ENCODE data around the gene MCM5. TPM values are rescaled to one million over a fixed set of nuclear protein-coding genes. Genes with fewer than 3 reads are reported as not detected.

The MCM5 gene
- total RNA-seq, 1 donor from 2014 or later = 25.7 TPM

DNA sequence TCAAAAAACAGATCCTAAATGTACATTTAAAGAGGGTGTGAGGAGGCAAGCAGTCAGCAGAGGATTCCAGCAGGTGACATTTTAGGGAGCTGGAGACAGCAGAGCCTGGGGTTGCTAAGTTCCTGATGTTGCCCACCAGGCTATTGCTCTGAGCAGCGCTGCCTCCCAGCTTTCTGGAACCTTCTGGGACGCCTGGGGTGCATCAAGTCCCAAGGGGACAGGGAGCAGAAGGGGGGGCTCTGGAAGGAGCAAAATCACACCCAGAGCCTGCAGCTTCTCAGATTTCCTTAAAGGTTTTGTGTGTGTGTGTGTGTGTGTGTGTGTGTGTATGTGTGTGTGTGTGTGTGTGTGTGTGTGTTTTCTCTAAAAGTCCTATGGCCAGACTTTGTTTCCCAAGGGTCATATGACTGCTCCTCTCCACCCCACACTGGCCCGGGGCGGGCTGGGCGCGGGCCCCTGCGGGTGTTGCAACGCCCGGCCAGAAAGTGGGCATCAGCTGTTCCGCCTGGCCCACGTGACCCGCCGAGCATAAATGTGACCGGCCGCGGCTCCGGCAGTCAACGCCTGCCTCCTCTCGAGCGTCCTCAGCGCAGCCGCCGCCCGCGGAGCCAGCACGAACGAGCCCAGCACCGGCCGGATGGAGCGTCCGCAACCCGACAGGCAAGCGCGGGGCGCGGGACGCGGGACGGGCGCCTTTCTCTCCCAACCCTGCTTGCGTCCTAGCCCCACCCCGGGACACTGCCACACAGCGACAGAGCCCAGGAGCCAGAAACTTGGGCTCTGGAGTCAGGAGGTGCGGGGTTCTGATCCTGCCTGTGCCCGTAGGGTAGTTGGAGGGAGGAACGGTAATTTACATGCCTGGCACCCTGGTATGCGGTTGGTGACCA is 19.2 kb upstream of the MCM5 start, which contains the start of gene HMOX1:
Gene HMOX1, plus strand, starts transcription at position 560 of the 887 bp plus-strand sequence. Its CDS starts 78 bp downstream, at position 638.
- H3K4me1 ChIP-seq = peaks cover 65% of the 10 kb centered on the region
- H3K36me3 ChIP-seq = peaks cover 10% of the 10 kb centered on the region
- intact Hi-C loops (cut with DNase I) = no loop called here
- TF ChIP-seq CTCF (IDR thresholded peaks at IDR 0.05) = peak; percentile 27
- H3K27ac ChIP-seq = peak within 1 kb of the TSS; percentile 86
- no peaks in the 10 kb centered on the region for H3K27me3 ChIP-seq (ENCODE audit: low read depth)
- H3K9me3 ChIP-seq = no peaks in the 10 kb centered on the region
- ATAC-seq (peak; percentile 91 to 92), DNase-seq (peak; percentile 97)
- peak within 1 kb of the TSS; percentile 69 for H3K4me3 ChIP-seq

DNA sequence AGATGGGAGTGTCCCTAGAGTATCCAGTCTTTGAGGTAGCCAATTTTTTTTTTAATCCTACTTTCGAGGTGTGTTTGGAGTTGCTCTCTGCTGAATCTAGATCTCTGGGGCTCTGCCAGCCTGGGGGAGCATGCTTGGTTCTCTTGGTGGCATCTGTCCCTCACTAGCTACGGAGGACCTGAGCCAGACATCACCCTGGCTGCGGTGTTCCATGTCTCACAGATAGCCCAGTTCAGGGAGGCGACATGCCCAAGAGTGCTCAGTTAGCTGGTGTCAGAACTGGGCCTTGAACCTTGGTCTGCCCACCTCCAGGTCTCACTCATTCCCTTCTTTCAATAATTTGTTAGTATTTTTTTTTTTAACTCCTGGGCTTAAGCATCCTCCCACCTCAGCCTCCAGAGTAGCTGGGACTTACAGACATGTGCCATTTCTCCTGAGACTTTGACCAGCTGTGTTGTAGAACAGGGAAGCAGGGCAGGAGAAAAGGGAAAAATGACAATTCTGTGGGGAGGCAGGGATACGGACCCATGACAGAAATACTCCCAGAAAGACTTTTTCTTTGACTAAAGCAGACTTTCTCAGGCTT is 18.4 kb upstream of the MCM5 start:
- Histone ChIP-seq H3K9me3 (no peaks in the 10 kb centered on the region), H3K27me3 (ENCODE audit: low read depth) (no peaks in the 10 kb centered on the region), H3K27ac (peak overlapping the region; percentile 86), H3K4me1 (peaks cover 59% of the 10 kb centered on the region), H3K4me3 (peak overlapping the region; percentile 69), H3K36me3 (peaks cover 15% of the 10 kb centered on the region)
- ATAC-seq (no peak), DNase-seq (no peak)
- intact Hi-C loops (cut with DNase I) = no loop called here
- TF ChIP-seq CTCF (IDR thresholded peaks at IDR 0.05) = no peak

DNA sequence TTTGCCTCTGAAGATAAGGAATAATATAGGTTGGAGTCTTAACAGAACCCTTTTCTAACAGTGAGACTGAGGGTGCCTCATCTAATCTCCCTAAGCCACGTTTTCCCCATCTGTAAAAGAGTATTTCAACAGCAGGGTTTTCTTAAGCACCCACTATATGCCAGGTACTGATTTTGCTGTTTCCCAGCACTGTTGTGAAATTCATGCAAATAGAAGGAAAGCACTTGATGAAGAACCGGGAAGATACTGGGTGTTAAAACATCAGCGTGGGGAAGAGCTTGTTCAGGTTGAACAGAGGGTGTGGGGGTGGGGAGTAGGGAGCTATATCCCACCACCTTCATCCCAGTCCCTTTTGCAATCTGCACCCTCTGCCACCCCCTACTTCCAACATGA is 16.3 kb upstream of the MCM5 start:
- Histone ChIP-seq H3K27ac (no peak overlapping the region), H3K4me3 (peak overlapping the region; percentile 69)
- no peak for TF ChIP-seq CTCF (IDR thresholded peaks at IDR 0.05)

GRCh38 chr22:35384527-35384926 is 15.4 kb upstream of the MCM5 start:
- H3K36me3 ChIP-seq = peaks cover 34% of the 10 kb centered on the region
- DNase-seq (no peak), ATAC-seq (no peak)
- intact Hi-C loops (cut with DNase I) = no loop called here
- H3K27me3 ChIP-seq (ENCODE audit: low read depth) = no peaks in the 10 kb centered on the region
- H3K4me1 ChIP-seq = peaks cover 35% of the 10 kb centered on the region
- H3K4me3 ChIP-seq = peak overlapping the region; percentile 1
- TF ChIP-seq CTCF (IDR thresholded peaks at IDR 0.05) = no peak
- H3K9me3 ChIP-seq = no peaks in the 10 kb centered on the region
- peak overlapping the region; percentile 8 for H3K27ac ChIP-seq

More for the DNA sequence above, 16.3 kb upstream of the MCM5 start:
- H3K36me3 ChIP-seq = peaks cover 32% of the 10 kb centered on the region
- intact Hi-C loops (cut with DNase I) = no loop called here
- no peak for DNase-seq
- H3K9me3 ChIP-seq = no peaks in the 10 kb centered on the region
- peaks cover 37% of the 10 kb centered on the region for H3K4me1 ChIP-seq
- ATAC-seq = peak in 1 of 2 donors; percentile 13
- no peaks in the 10 kb centered on the region for H3K27me3 ChIP-seq (ENCODE audit: low read depth)

DNA sequence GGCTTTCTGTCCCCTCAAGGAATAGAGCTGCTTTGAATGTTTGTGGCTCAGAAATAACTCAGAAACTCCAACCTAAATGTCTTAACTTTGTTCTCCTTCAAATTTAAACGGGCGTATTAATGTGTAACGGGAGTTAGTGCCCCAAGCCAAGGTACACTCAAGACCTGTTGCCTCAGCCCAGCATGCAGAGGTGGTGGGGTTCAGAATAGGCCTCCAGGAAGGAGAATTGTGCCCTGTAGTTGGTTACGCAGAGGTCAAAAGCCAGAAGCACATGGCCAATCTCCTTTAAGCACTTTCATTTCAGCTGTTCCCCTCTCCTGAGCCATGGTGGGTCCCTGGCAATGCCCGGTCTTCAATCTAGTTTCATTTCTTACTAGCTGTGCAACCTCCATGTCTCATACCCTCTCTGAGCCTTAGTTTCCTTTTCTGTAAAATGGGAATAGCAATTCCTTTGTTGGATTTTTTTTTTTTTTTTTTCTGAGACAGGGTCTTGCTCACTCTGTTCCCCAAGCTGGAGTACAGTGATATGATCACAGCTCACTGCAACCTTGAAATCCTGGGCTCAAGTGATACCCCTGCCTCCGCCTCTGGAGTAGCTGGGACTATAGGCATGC is 14.9 kb upstream of the MCM5 start:
- DNase-seq = no peak
- no peak for TF ChIP-seq CTCF (IDR thresholded peaks at IDR 0.05)
- Histone ChIP-seq H3K27me3 (ENCODE audit: low read depth) (no peaks in the 10 kb centered on the region), H3K4me1 (peaks cover 29% of the 10 kb centered on the region), H3K27ac (no peak overlapping the region), H3K9me3 (no peaks in the 10 kb centered on the region), H3K36me3 (peaks cover 39% of the 10 kb centered on the region), H3K4me3 (peak overlapping the region; percentile 1)
- ATAC-seq = no peak
- intact Hi-C loops (cut with DNase I) = no loop called here

Data from lower lobe of right lung (tissue), 2 donors.